Activated CD4-positive, CD25-positive, alpha-beta regulatory T cell (primary cell): Measurements from ENCODE around the gene ARHGAP15.

Experiments
- DNase-seq, 4 experiments: peaks; one replicate each; lab custom pipeline; 2025; lab: John Stamatoyannopoulos, UW

ARHGAP15 gene

GRCh38 chr2:143482771-143483170 lies 353.6 kb downstream of the ARHGAP15 start:
- DNase-seq = no peak

- DNase-seq = no peak
Observed at GRCh38 chr2:143486976-143487375, 357.8 kb downstream of the ARHGAP15 start.

- DNase-seq = no peak
Observed at GRCh38 chr2:143489145-143489544, 359.9 kb downstream of the ARHGAP15 start.

GRCh38 chr2:143491131-143491530 lies 361.9 kb downstream of the ARHGAP15 start:
- no peak for DNase-seq

- no peak for DNase-seq
Observed at GRCh38 chr2:143493339-143493738, 364.1 kb downstream of the ARHGAP15 start.

GRCh38 chr2:143497726-143498125 lies 368.5 kb downstream of the ARHGAP15 start:
- DNase-seq = no peak

GRCh38 chr2:143498496-143498895 lies 369.3 kb downstream of the ARHGAP15 start:
- no peak for DNase-seq

GRCh38 chr2:143499061-143499460 lies 369.8 kb downstream of the ARHGAP15 start:
- DNase-seq = no peak

- DNase-seq = no peak
Observed at GRCh38 chr2:143501106-143501676, 372.0 kb downstream of the ARHGAP15 start.

- no peak for DNase-seq
Observed at GRCh38 chr2:143503280-143503679, 374.1 kb downstream of the ARHGAP15 start.

GRCh38 chr2:143504397-143504796 lies 375.2 kb downstream of the ARHGAP15 start:
- DNase-seq = no peak

GRCh38 chr2:143505542-143505941 lies 376.3 kb downstream of the ARHGAP15 start:
- no peak for DNase-seq

- DNase-seq = no peak
Observed at GRCh38 chr2:143513081-143513480, 383.9 kb downstream of the ARHGAP15 start.

GRCh38 chr2:143514413-143514812 lies 385.2 kb downstream of the ARHGAP15 start:
- DNase-seq = no peak

- no peak for DNase-seq
Observed at GRCh38 chr2:143515318-143515717, 386.1 kb downstream of the ARHGAP15 start.

- no peak for DNase-seq
Observed at GRCh38 chr2:143519521-143519920, 390.3 kb downstream of the ARHGAP15 start.

GRCh38 chr2:143521396-143521795 lies 392.2 kb downstream of the ARHGAP15 start:
- no peak for DNase-seq

GRCh38 chr2:143522699-143523098 lies 393.5 kb downstream of the ARHGAP15 start:
- no peak for DNase-seq

GRCh38 chr2:143524119-143524553 lies 394.9 kb downstream of the ARHGAP15 start:
- no peak for DNase-seq

GRCh38 chr2:143524559-143525401 lies 395.6 kb downstream of the ARHGAP15 start:
- no peak for DNase-seq

- DNase-seq = no peak
Observed at GRCh38 chr2:143525402-143525860, 396.2 kb downstream of the ARHGAP15 start.

GRCh38 chr2:143526498-143526897 lies 397.3 kb downstream of the ARHGAP15 start:
- no peak for DNase-seq

GRCh38 chr2:143528021-143528420 lies 398.8 kb downstream of the ARHGAP15 start:
- DNase-seq = no peak
